Right lung (tissue), 10 donors: Measurements from ENCODE around the gene DLK1. TPM values are rescaled to one million over a fixed set of nuclear protein-coding genes. Genes with fewer than 3 reads are reported as not detected.
A peak's percentile ranks its signal among the peaks of the same experiment; 100 is the strongest.

Experiments used
- DNase-seq, 2 donors: peaks; one replicate each; pipeline ENCODE4 v3.0.0-alpha.2; 2013
- long read RNA-seq, 8 donors: transcript quantifications; one replicate each; lab custom pipeline, GENCODE V29; 2026
- polyA plus RNA-seq, 5 donors: library from polyadenylated mRNA; unstranded; fragments of 120-200 nt; gene quantifications; one replicate each; pipeline versions ENCODE4 v1.2.1 to v1.2.3, GENCODE V29; 2013; ENCODE audit warnings: inconsistent platforms in 1 of 5, low replicate concordance in 1 of 5; ENCODE audit not compliant: insufficient read length in 5 of 5, insufficient read depth in 1 of 5

DLK1 gene
- polyA plus RNA-seq: 100 to 1,000 TPM in 1 of 5 donors, 1 to 10 TPM in 3, under 1 TPM in 1; 0.41 to 117 (median 2.8) TPM
- long read RNA-seq, donor 1, full-length matches to known transcripts: 4 of 4 reads
- long read RNA-seq, donor 1, partial matches to known transcripts: 0 of 4 reads
- long read RNA-seq, donor 1, other reads (novel, unspliced or antisense): 0 of 4 reads
- long read RNA-seq, donor 2, full-length matches to known transcripts: 2 of 2 reads
- long read RNA-seq, donor 2, partial matches to known transcripts: 0 of 2 reads
- long read RNA-seq, donor 2, other reads (novel, unspliced or antisense): 0 of 2 reads
- long read RNA-seq, donor 3, full-length matches to known transcripts: 1 of 1 reads
- long read RNA-seq, donor 3, partial matches to known transcripts: 0 of 1 reads
- long read RNA-seq, donor 3, other reads (novel, unspliced or antisense): 0 of 1 reads
- long read RNA-seq, donor 4: 0 reads
- long read RNA-seq, donor 5, full-length matches to known transcripts: 8 of 8 reads
- long read RNA-seq, donor 5, partial matches to known transcripts: 0 of 8 reads
- long read RNA-seq, donor 5, other reads (novel, unspliced or antisense): 0 of 8 reads
- long read RNA-seq, donor 6, full-length matches to known transcripts: 5 of 5 reads
- long read RNA-seq, donor 6, partial matches to known transcripts: 0 of 5 reads
- long read RNA-seq, donor 6, other reads (novel, unspliced or antisense): 0 of 5 reads
- long read RNA-seq, donor 7, full-length matches to known transcripts: 8 of 8 reads
- long read RNA-seq, donor 7, partial matches to known transcripts: 0 of 8 reads
- long read RNA-seq, donor 7, other reads (novel, unspliced or antisense): 0 of 8 reads
- long read RNA-seq, donor 8: 0 reads

- no peak for DNase-seq
Measured at GRCh38 chr14:100726550-100727085, at the start of gene DLK1. TSS of gene DLK1 (plus strand) at chr14:100726892. CDS start at chr14:100727069, 177 bp downstream.

- DNase-seq: peak; percentile 55 to 68
Measured at GRCh38 chr14:100677152-100677551, 49.5 kb upstream of the DLK1 start.

GRCh38 chr14:100677554-100678468 lies 48.9 kb upstream of the DLK1 start:
- DNase-seq: peak; percentile 79 to 80

DNA sequence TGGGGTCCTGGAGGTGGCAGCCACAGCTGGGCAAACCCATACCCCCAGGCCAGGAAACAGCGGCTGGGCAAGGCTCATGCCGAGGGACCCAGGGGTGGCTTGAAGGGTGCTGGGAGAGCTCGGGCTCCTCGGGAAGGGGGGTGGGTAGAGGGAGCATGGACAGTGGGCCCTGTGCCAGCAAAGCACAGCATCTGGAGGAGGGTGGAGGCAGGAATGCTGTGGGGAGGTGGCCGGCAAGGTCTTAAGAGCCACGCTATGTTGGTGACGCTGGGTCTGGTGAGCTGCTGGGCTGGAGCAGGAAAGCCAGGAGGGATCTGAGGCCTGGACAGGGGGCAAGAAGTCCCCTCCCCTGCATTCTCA lies 48.2 kb upstream of the DLK1 start:
- DNase-seq: no peak

DNA sequence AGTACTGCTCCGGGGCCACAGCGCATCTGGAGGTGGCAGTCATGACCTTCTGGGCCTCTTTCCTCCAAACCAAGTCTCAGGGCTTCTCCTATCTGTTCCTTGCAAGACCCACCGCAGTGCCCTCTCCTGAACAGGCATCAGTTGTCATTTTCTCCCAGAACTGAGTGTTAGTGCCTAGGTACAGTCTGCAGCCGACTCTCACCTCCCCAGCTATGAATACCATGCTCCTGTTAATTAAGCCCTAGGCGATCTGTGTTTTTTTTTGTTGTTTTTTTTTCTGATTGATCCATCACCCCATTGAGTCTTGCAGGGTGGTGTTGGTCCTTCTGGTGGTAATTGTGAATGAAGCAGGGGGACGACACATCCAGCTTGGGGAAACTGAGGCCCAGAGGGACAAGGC lies 47.5 kb upstream of the DLK1 start:
- no peak for DNase-seq

DNA sequence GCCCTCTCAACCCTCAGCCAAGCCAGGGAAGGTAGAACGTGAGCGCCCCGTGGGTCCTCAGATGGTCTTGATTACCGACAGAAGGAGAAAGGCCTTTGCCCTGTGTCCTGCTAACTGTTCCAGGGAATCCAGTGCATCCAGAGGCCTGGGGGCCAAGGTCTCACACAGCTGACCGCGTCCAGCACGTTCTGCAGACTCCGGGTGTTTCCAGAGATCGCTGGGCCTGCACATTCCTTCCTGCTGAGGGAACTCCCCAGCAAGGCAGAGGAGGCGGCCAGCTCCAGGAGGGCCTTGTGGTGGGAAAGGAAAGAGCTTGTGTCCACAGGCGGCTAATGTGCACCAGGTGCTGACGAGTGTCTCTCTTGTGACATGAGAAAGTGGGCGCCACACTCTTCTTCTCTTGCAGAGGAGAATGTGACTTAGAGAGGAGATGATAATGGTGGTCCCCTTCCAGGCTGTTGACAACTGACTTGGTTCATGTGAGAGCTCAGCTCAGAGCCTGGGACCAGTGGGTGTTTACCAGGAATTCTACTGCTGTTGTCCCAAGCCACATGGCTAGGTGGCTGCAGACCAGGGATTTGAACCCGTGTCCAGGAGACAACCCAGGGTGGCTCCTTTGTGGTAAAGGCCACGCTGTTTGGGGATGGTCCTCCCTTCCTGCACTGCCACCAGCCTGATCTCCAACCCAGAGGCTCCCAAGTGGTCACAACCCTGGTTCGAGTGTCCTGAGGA lies 46.8 kb upstream of the DLK1 start:
- DNase-seq: peak; percentile 68 to 79

DNA sequence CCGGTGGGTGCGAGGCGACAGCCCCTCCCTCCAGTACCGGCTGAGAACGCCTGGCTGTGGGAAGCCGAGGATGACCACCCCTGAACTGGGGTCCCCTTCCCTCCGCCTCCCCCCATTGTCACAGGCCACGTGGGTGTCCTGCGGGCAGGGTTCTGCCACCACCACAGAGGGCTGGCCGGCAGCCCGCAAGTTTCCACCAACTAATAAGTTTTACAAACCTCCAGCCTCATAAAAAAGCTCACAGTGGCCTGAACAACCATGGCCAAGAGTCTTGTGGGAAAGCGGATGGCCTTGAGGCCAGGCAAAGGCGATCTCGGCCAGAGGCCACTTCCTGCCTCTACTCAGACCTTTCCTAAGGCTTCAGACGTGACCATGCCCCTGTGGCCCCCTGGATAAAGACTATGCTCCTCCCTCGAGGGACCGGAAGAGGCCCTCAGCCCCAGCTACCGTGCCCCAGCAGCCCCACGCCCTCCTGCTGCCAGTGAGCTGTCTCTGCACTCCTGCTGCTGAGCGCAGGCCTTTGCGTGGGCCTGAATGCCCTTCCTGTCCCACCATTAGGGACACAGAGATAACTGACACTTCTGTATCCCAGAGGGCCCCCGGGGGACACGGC lies 46.1 kb upstream of the DLK1 start:
- no peak for DNase-seq

DNA sequence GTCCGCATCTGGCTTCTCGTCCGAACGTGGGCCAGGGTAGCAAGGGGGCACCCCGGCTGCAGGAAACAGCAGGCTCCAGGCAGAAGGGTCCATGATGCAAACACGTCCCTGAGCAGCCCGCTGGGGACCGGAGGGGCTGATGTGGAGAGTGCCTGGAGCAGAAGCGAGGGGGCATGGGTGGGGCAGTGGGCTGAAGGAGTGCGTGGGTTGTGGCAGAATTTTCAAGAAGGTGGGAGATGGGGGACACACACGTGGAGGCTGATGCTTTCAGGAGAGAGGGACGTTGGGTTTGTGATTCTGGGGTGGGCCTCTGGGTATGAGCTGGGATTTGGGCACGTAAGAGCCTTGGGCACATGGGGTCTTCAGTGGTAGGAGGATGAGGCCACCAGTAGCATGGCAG lies 45.6 kb upstream of the DLK1 start:
- no peak for DNase-seq

DNA sequence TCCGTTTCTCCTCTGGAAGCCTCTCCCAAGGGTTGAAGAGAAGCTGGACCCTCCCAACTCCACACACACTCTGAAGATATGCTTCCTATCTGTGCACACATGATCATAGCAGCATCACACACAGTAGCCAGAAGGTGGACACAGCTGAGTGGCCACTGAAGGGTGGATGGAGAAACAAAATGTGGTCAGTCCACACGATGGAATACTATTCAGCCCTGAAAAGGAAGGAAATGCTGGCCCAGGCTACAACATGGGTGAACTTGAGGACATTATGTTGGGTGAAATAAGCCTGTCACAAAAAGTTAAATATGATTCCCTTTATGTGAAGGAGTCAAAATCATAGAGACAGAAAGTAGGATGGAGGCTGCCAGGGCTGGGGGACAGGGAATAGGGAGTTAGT lies 43.9 kb upstream of the DLK1 start:
- no peak for DNase-seq

DNA sequence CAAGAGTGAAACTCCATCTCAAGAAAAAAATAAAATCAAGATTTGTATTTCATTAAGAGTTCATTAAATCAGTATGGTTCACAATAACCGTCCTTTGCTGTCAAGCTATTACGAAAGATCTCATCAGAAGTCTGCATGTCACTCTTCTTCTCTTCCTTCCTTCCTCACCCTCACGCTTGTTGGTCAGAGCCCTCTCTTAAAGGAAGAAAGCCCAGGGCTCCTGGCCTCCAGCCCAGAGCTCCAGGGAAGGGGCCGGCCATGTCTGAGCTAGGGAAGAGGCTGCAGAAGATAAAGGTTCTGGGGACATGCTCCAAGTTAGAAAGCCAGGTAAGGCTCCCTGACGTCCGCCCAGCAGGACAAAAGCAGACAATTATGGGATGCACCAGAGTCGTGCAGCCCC lies 43.1 kb upstream of the DLK1 start:
- DNase-seq: no peak

- no peak for DNase-seq
Measured at GRCh38 chr14:100684154-100684553, 42.5 kb upstream of the DLK1 start.

- no peak for DNase-seq
Measured at GRCh38 chr14:100684961-100685360, 41.7 kb upstream of the DLK1 start.

- no peak for DNase-seq
Measured at GRCh38 chr14:100686858-100687257, 39.8 kb upstream of the DLK1 start.

DNA sequence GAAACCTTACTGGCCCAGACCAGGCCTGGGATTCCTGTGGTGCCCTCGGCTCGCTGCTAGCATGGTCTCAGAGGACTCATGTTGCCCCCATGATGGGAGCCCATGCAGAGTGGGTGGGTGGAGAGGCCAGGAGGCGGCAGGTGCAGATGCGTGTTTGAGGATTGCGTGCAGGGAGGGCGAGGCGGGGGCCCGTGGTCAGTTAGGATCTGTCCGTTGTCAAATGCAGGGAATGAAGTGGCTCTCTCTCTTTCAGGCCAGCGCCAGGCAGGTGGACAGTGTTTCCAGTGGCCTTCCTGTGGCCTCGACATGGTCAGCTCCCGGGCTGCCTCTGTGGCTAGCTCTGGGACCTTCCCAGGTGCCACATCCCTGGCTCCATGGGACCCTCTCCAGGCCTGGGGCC lies 39.3 kb upstream of the DLK1 start:
- DNase-seq: no peak

DNA sequence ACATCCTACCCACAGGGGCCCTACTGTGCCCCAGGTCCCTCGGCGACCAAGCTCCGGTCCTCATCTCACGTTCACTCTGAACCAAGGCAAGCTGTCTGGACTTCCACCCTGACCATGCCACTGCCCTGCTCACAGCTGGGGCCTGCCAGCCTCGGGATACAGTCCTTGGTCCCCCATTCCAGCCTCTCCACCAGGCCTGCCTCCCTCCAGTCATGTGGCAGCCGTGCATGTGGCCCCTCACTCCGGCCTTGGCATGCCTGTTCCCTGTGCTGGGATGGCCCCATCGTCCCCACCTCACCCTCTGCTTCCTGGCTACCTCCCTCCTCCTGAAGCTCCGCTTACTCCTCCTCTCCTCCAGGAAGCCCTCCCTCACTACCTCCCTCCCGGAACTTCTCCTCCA lies 38.6 kb upstream of the DLK1 start:
- no peak for DNase-seq

DNA sequence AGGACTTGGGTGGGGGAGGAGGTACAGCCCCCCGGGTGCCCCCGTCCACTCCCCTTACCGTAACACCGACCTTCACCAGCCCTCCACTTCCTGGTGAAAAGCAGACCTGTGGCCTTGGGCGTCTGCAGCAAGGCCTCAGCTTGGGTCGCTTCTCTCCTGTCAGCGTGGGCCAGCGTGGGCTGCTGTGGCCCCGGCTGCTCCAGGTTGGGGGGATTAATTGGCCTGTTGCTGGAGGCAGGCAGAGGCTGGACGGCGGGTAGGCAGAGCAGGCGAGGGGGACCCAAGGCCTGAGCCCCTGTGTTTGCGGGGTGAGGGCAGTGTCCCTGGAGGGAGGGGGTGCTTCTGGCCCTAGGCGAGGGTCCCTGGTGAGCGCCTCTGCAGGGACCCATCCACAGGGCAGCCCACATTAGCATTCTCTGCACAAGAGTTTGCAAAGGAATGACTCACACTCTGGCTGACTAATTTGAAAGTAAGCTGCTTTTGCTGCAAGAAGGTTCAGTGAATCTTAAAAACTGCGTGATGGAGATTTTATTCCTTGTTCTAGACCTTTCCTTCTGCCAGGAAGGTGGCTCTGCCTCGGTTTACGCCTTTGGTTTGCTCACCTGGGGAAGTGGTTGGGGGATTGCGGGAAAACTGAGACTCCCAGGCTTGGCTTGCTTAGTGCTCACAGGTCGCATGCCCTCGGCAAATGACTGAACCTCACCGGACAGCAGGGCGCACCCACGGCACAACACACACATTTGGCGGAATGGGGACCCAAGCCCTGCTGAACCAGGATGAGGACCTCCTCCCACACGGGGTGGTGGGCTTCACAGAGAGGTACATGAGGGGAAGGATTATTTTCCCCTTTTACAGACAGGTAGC lies 37.9 kb upstream of the DLK1 start:
- DNase-seq: no peak

DNA sequence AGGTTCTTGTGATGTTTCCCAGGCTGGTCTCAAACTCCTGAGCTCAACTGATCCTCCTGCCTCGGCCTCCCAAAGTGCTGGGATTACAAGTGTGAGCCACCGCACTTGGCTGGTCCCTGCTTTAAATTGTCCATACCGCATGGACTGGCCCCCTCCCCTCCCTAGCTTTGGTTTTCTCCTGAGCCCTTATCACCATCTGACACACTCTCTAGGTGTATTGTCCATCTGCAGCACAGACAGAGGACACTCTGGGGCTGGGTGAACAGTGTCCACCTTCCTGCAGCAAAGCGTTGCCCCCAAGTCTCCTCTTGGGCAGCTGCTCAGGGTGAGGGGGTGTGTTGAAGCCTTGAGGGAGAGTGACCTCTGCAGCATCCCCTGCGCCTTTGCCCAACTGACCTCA lies 36.0 kb upstream of the DLK1 start:
- DNase-seq: no peak

DNA sequence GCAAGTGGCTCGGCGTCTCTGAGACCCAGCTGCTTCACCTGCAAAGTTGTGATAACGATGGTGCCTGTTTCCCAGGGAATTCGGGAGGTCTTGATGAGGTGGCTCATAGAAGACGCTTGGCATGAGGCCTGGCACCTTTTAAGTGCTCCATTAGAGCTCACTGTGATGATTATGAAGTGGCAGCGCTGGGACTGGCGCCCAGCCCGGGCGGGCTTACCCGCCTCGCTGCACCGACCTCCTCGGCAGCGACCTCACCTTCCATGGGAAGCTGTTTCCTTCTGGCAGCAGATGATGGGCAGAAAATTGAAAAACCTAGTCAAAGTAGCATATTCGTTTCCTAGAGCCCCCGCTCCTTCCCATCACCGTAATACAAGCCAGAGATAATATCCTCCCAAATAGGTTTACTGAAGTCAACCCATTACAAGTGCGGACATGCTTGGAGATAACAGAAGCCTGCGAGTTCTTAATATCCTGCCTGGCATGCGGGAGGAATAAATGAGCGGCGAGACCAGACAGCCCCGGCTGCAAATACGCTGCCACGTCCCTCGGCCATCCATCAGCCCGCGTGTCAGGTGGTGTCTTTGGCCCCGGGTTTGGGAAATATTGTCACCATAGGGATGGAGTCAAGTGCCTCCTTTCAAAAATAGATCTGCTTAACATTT lies 35.2 kb upstream of the DLK1 start:
- DNase-seq: no peak

- DNase-seq: no peak
Measured at GRCh38 chr14:100692256-100692655, 34.4 kb upstream of the DLK1 start.
